Stimulated activated CD8-positive, alpha-beta memory T cell treated with anti-CD3 and anti-CD28 coated beads, Interleukin-2, amount 100 ng/mL, for 48 hours (primary cell): ENCODE measurements around the gene STXBP2.

Source experiments
- DNase-seq, 2 donors: peaks; one replicate each; pipeline ENCODE4 v3.0.0-alpha.2; 2020; ENCODE audit warnings: low read depth in 2 of 2

STXBP2 gene

DNA sequence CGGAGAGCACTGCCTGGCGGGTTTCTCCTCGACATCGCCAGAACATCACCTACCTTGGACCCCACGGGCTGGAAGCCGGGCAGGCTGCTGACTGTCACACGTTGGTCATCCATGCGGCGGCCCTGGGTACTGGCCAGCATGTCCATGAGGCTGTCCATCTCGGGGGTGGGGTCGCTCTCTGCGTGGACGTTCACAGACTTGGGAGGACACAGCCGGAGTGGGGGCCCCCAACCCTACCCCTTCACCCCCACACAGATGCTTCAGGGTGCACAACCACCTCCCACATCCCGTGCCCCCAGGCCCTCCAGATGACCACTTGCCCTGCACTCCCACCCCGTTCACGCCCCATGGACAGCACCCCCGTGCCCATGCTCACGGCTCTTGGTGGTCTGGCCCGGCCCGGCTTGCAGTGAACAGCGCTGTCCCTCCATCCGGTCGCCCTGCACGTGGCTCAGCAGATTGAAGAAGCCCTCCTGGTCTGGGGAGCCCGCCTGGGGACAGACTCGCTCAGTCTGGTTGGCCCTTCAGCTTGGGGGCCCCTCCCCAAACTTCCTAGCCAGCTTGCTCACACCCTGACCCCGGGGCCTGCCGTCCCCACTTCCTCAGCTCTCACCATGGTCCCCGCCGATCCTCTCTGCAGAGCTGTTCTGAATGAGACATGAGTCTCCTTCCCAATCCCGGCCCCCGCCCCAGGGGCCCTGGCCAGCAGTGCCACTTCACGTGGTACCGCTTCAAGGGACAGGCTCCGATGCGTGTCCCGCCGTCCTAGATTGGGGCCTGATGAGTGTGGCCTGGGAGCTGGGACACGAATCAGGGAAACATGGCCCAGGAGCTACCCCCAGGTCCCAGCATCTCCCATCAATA, 4.3 kb upstream of the STXBP2 start:
- no peak for DNase-seq

DNA sequence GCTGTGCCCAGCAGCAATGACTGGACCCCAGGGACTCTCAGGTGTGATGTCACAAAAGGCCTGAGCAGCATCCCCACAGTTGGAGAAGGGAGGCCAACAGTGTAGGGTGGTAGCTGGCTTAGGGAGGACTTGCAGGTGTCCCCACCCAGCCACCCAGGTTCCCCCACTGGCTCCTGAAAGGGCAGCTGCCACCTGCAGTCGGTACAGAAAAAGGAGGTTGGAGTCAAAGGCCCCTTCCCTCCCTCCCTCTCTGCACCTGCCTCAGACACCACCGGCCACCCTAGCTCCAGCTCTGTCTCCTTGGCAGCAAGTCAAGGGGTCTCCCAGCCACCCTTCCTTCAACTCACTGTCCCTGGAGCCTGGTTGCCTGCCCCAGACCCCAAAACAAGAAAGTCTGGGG, 3.2 kb upstream of the STXBP2 start, which contains the start of gene PCP2:
Gene PCP2 (minus strand): TSS at position 22 of the 400 bp plus-strand sequence. CDS start 262 bp downstream, outside the sequence.
- no peak for DNase-seq

DNA sequence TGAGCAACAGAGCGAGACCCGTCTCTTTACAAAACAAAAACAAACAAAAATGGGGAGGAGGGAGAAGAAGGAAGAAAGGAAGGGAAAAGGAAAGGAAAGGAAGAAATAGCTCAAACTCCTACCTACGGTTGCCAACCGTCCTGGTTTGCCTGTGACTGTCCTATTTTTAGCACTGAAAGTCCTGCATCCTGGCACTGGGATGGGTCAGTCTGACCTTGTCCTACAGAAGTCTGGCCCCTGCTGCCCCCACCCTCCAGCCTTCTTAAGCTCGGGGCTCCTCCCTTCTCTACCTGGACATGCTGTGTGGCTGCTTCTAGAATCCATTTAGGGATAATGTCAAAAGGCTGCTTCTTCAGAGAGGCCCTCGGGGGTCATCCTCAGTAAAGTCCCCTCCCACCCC, 1.2 kb upstream of the STXBP2 start:
- no peak for DNase-seq

DNA sequence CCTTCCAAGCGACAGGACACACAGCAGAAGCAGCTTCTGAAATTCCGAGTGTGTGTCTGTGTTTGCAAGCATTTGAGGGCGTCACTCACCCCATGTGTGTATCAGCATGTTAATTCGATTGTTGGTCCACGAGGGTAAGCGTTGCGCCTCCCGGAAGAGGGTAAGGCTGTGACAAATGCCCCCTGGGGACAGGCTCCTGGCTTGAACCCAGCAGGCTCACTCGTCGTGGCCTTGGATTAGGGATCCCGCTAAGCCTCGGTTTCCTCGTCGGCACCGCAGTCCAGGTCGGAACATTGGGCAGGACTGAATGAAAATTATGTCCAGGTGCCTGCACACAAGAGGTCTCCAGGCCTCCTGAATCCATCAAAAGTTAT, 606 bp upstream of the STXBP2 start:
- DNase-seq = no peak

DNA sequence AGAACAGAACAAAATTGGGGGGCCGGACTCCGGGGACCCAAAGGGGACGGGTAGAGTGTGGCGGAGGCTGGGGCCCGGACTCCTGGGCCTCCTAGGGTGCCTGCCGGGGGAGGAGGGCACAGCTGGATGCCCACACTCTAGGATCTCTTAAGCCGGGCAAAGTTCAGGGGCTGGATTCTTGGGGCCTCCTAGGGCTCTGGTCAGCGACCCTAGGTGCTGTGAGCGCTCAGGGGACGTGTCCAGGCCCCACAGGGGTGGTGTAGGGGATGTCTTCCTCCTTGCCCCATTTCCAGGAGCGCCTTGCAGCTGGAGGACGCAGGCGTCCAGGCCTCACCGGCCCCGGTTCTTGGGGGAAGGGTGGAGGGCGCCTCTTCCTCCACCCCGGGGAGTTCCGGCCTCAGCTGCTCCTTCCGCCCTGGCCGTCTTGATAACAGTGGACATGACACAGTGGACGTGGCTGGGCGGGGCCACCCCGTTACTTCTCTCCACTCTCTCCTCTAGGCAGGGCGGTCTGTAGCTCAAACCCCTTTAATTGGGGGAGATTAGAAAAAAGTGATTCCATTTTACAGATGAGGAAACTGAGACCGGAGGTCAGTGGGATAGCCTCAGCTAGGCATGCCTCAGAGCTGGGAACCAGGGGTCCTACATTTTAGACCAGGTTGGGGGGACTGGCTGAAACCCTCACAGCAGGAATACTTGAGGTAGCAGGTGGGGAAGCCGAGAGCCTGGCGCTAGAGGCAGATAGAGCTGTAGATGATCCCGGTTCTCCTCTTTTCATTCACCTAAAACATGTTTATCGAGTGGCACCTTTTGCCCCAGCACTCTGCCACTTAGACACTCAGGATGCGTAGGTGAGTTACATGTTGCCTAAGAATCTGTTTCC, 705 bp downstream of the STXBP2 start:
- DNase-seq = no peak

DNA sequence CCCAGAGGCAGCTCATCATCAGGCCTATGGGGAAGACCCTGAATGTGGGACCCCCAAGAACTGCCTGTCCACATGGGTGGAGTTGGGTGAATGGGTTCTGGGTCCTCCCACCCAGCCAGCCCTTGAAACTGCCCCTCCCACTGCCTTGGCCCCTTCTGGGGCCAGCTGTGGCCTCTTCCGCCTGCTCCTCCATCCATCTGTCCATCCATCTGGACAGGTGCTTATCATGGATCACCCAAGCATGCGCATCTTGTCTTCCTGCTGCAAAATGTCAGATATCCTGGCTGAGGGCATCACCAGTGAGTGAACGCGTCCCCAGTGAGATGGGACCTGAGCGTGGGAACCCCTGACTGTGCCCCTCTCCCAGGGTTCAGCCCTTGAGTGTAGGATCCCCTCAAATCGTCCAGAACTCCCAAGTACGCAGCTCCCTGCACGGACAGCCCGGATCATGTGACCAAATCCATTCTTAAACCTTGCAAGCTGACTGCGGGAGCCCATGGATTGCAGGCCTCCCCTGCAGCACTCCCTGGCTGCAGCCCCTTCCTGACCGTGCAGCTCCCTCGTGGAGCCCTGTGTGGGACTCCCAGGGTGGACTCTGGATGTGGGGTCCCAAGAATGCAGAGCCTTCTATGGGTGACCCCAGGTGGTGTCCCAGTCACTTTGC, 2.0 kb downstream of the STXBP2 start:
- no peak for DNase-seq

DNA sequence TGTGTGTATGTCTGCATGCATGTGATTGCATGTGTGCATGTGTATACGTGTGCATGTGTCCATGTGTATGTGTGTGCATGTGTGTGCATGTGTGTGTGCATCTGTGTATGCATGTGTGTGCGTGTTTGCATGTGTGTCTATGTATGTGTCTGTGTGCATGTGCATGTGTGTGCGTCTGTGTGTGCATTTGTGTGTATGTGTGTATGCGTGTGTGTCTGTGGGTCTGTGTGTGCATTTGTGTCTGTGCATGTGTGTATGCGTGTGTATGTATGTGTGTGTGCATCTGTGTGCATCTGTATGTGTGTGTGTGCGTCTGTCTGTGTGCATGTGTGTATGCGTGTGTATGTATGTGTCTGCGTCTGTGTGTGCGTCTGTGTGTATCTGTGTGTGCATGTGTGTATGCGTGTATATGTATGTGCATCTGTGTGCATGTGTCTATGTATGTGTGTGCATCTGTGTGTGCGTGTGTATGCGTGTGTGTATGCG, 3.0 kb downstream of the STXBP2 start:
- DNase-seq = no peak

DNA sequence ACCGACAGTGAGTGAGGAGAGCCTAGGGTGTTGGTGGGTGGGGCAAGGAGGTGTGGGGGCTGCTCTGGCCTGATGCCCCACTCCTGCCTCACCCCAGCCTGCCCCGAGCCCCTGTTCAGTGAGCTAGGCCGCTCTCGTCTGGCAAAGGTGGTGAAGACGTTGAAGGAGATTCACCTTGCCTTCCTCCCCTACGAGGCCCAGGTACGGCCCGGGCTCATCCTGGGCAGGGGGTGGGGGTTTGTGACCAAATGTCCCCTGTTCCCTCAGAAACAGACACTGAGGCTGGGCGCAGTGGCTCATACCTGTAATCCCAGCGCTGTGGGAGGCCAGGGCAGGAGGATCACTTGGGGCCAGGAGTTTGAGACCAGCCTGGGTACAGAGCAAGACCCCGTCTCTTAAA, 3.9 kb downstream of the STXBP2 start:
- no peak for DNase-seq

DNA sequence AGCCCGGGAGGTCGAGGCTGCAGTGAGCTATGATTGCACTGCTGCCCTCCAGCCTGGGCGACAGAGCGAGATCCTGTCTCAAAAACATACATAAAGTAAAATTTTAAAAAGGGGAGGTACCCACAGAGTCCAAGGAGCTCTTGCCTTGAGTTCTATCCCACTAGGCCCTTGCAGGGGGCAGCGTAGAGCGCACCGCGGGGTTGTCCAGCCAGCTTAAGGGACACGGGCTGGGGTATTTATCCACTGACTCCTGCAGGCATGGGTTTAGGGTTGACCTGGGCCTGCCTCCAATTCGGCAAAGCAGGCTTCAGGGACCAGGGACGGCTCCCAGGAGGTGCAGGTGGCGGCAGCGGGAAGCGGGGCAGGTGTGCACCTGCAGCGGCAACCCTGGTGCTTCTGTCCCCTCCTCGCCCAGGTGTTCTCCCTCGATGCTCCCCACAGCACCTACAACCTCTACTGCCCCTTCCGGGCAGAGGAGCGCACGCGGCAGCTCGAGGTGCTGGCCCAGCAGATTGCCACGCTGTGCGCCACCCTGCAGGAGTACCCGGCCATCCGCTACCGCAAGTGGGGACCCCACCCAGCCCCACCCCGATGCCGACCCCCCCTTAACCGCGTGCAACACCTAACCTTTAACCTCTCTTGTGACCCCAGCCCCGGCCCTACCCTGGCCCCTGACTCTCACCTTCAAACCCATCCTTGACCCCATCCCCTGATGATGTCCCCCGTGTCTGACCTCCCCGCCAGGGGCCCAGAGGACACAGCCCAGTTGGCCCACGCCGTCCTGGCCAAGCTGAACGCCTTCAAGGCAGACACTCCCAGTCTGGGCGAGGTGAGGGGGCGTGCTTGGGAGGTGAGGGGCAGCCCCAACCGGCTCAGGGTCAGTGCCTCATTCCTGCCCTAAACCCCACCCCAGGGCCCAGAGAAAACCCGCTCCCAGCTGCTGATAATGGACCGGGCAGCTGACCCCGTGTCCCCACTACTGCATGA, 4.7 kb downstream of the STXBP2 start:
- DNase-seq = no peak

DNA sequence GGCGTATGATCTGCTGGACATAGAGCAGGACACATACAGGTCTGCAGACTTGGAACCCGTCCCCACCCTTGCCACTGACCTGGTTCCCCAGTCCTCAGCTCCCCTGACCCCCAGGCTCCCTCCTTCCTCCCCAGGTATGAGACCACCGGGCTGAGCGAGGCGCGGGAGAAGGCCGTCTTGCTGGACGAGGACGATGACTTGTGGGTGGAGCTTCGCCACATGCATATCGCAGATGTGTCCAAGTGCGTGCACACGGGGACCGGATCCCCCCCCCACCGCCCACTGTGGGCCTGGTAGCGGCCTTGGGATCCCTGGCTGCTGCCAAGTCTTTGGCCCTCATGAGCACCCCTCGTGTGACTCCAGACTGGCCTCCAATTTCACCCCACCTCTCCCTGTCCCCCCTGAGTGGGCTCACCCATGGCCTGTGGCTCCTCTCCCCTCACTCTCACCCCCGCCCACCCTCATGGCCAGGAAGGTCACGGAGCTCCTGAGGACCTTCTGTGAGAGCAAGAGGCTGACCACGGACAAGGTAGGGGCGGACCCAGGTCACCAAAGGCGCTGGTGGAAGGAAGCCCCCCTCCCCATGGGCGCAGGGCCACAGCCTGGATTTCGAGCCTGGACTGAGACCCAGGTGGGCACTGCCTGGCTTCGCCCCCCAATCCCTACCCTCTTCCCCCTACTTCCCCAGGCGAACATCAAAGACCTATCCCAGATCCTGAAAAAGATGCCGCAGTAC, 5.6 kb downstream of the STXBP2 start:
- DNase-seq = no peak

DNA sequence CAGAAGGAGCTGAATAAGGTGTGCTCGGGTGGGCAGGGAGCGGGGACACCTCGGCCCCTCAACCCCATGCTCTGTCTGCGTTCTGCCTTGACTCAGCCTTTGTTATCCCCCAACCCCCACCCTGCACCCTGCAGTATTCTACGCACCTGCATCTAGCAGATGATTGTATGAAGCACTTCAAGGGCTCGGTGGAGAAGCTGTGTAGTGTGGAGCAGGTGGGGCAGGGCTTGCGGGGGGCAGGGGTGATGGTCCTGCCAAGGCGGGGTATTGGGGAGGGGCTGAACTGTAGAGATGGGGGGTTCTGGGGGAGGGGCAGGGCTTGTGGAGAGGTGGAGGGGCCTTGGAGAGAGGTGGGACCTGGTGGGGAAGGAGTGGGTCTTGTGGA, 6.1 kb downstream of the STXBP2 start:
- no peak for DNase-seq

DNA sequence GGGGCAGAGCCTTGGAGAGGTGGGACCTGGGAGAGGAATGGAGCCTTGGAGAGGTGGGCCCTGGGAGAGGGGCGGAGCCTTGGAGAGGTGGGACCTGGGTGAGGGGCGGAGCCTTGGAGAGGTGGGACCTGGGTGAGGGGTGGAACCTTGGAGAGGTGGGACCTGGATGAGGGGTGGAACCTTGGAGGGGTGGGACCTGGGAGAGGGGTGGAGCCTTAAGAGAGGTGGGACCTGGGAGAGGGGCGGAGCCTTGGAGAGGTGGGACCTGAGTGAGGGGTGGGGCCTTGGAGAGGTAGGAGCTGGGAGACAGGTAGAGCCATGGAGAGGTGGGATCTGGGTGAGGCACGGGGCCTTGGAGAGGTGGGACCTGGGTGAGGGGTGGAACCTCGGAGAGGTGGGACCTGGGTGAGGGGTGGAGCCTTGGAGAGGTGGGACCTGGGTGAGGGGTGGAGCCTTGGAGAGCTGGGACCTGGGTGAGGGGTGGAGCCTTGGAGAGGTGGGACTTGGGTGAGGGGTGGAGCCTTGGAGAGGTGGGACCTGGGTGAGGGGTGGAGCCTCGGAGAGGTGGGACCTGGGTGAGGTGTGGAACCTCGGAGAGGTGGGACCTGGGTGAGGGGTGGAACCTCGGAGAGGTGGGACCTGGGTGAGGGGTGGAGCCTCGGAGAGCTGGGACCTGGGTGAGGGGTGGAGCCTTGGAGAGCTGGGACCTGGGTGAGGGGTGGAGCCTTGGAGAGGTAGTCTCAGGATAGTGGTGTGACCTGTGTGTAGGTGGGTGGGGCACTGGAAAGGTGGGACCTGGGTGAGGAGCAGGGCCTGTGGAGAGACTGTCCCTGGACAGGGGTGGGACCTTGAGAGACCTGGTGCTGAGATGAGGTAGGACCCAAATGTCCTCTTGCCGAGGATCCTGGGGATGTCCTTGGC, 7.0 kb downstream of the STXBP2 start:
- DNase-seq = peak in 1 of 2 donors; percentile 23

DNA sequence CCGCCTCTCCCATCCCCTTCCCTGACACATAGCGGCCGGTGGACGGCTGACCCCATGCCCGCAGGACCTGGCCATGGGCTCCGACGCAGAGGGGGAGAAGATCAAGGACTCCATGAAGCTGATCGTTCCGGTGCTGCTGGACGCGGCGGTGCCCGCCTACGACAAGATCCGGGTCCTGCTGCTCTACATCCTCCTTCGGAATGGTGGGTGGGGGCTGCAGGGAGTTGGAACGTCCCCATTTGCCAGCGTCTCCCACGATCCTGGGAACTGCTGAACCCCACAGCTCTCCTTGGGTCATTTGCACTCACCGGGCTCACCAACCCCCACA, 7.6 kb downstream of the STXBP2 start:
- DNase-seq = no peak

DNA sequence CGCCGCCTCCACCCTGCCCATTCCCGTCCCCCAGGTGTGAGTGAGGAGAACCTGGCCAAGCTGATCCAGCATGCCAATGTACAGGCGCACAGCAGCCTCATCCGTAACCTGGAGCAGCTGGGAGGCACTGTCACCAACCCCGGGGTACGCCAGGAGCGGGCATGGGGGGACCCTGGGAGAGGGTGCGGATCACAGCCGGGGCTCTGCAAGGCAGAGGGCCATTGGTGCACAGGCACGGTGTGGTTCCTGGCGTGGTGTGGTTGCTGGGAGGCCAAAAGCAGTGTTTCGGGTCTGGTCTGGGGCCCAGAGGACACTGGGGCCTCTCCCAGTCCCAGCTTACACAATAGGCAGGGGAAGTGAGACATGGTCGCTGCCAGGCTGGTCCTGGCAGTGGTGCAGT, 8.3 kb downstream of the STXBP2 start:
- no peak for DNase-seq

DNA sequence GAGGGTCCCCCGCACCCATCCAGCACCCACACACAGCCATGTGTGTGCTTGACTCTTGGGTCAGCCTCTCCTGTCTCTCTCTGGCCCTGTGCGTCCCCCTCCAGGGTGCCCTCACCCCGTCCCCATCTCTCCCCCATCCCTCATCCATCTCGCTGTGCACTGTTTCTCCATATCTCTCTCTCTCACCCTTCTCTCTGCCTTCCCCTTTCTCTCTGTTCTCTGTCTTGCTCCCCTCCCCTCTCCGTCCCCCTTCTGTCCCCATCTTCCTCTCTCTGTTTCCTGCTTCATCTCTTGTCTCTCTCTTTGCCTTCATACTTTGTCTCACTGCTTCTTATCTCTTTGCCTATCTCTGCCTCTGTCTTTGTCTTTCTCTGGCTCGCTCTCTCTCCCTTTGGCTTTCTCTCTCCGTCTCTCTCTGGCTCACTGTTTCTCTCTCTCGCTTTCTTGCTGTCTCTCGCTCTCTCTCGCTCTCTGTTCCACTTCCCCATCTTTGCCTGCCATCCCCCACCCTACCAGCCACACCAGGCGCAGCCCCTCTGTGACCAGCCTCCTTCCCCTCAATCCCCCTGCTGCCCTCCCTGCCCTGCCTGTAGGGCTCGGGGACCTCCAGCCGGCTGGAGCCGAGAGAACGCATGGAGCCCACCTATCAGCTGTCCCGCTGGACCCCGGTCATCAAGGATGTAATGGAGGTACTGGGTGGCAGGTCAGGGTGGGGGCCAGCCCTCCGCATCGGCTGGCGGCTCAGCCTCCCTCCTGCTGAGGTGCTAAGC, 8.9 kb downstream of the STXBP2 start:
- no peak for DNase-seq

DNA sequence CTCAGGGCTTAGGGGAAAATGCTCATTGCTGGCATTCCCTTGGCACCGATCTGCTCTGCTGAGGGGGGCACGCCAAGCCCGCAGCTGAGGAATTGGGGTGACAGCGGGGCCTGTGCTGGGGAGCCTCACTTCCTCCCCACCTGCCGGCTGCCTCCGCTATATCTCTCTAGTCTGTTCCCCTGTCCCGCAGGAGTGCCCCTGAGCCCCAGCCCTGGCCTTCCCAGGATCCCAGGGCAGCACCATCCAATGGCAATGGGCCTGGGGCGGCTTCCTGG, 9.5 kb downstream of the STXBP2 start:
- DNase-seq = no peak

DNA sequence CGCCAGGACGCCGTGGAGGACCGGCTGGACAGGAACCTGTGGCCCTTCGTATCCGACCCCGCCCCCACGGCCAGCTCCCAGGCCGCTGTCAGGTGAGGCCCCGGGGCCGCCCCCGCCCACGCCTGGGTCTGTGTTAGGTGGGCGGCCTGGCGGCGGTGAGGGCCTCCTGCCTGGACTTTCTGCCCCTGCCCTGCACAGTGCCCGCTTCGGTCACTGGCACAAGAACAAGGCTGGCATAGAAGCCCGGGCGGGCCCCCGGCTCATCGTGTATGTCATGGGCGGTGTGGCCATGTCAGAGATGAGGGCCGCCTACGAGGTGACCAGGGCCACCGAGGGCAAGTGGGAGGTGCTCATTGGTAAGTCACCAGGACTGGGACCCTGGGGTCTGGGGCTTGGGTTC, 10.2 kb downstream of the STXBP2 start:
- no peak for DNase-seq

DNA sequence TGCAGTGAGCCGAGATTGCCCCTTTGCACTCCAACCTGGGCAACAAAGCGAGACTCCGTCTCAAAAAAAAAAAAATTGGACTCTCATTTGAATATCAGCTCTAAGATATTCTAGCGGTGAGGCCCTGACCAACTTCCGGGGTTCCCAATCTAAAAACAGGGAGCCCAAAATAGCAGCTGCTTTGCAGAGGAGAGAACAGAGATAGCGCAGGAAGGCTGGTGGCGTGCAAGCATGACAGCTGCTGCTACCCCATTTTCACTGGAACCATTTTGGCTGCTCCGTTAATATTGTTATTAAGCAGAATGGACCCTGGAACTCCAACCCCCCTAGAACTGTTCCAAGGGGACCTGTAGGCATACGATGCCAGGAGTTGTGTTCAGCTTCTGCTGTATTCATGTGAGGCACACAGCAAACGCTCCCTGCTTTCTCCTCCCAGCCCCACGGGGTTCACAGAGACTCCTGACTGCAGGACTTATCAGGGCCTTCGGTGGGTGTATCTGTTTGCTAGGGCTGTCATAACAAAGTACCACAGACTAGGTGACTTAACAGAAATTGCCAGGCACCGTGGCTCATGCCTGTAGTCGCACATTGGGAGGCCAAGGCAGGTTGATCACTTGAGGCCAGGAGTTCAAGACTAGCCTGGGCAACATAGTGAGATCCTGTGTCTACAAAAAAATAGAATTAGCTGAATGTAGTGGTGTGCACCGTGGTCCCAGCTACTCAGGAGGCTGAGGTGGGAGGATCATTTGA, 11.5 kb downstream of the STXBP2 start:
- DNase-seq = no peak
